ENCODE measurements around the gene GSPT1. TPM values are rescaled to one million over a fixed set of nuclear protein-coding genes. Genes with fewer than 3 reads are reported as not detected.
A peak's percentile ranks its signal among the peaks of the same experiment; 100 is the strongest.

Gene GSPT1
- total RNA-seq, 2 experiments from 2014 or later = 257 to 269 TPM

DNA sequence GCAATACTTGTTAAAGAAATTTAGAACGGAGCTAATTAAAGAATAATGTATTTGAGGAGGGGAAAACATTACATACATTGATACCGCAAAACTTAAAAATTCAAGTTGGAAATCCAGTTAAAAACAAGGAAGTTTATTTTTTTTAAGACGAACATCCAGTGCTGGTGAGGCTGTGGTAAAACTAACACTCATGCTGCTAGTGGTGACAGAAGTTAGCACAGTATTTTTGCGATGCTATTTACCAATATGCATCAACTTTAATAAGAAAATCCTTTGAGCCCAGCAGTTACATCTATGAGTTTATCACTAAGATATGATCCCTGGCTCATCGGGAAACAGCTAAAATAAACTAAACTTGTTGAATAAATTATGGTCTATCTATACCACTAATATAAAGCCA lies 31.7 kb downstream of the GSPT1 start:
- H3K4me1 Mint-ChIP-seq (ENCODE audit: low read depth) = peaks cover 4% of the 10 kb centered on the region
- POLR2A ChIA-PET = no interaction called here
- H3K9me3 Mint-ChIP-seq = no peaks in the 10 kb centered on the region
- peaks cover 90% of the 10 kb centered on the region for H3K36me3 Mint-ChIP-seq (ENCODE audit: low read depth)
- Histone ChIP-seq H3K4me3 (ENCODE audit: low read length) (no peak overlapping the region), H3K4me1 (ENCODE audit: insufficient read depth, low read length) (no peaks in the 10 kb centered on the region), H3K27ac (ENCODE audit: low read depth in 1 of 2, low read length in 2 of 2) (no peak overlapping the region), H3K27me3 (ENCODE audit: control insufficient read depth in 1 of 2, insufficient read depth in 2 of 2, low read length in 2 of 2) (no peaks in the 10 kb centered on the region), H3K36me3 (ENCODE audit: insufficient read depth, low read length) (peaks cover 75% of the 10 kb centered on the region), H3K9me3 (ENCODE audit: control insufficient read depth in 1 of 2, insufficient read depth in 1 of 2, low read length in 2 of 2) (no peaks in the 10 kb centered on the region)
- no peak overlapping the region for H3K4me3 Mint-ChIP-seq
- H3K27ac Mint-ChIP-seq = no peak overlapping the region
- DNase-seq = no peak
- no peaks in the 10 kb centered on the region for H3K27me3 Mint-ChIP-seq
- TF ChIP-seq, protein P1, sequence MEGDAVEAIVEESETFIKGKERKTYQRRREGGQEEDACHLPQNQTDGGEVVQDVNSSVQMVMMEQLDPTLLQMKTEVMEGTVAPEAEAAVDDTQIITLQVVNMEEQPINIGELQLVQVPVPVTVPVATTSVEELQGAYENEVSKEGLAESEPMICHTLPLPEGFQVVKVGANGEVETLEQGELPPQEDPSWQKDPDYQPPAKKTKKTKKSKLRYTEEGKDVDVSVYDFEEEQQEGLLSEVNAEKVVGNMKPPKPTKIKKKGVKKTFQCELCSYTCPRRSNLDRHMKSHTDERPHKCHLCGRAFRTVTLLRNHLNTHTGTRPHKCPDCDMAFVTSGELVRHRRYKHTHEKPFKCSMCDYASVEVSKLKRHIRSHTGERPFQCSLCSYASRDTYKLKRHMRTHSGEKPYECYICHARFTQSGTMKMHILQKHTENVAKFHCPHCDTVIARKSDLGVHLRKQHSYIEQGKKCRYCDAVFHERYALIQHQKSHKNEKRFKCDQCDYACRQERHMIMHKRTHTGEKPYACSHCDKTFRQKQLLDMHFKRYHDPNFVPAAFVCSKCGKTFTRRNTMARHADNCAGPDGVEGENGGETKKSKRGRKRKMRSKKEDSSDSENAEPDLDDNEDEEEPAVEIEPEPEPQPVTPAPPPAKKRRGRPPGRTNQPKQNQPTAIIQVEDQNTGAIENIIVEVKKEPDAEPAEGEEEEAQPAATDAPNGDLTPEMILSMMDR (IDR thresholded peaks at IDR 0.05) = no peak
- intact Hi-C loops (cut with DNase I, micrococcal nuclease) = loop anchor here in 1 of 2 experiments (10.0 kb wide), 1 partner anchor 181 kb away; no protein-coding TSS in a partner anchor
- no peak for ATAC-seq (ENCODE audit: poor library complexity)
- CTCF ChIA-PET = interaction anchor here (0.6 kb wide), 1 partner anchor 18 kb away, joined by 3 read pairs; no protein-coding TSS in a partner anchor

- ChIA-PET POLR2A (no interaction called here), CTCF (no interaction called here)
- no peak overlapping the region for H3K27ac ChIP-seq (ENCODE audit: low read depth in 1 of 2, low read length in 2 of 2)
- Mint-ChIP-seq H3K9me3 (no peaks in the 10 kb centered on the region), H3K4me3 (no peak overlapping the region), H3K36me3 (ENCODE audit: low read depth) (peaks cover 86% of the 10 kb centered on the region), H3K4me1 (ENCODE audit: low read depth) (peaks cover 4% of the 10 kb centered on the region), H3K27me3 (no peaks in the 10 kb centered on the region), H3K27ac (peak overlapping the region; percentile 25)
- H3K9me3 ChIP-seq (ENCODE audit: control insufficient read depth in 1 of 2, insufficient read depth in 1 of 2, low read length in 2 of 2) = no peaks in the 10 kb centered on the region
- ATAC-seq (ENCODE audit: poor library complexity) (peak; percentile 43), DNase-seq (peak in 1 of 14 experiments; percentile 6)
- intact Hi-C loops (cut with DNase I, micrococcal nuclease) = loop anchor here in 1 of 2 experiments (10.0 kb wide), 1 partner anchor 185 kb away; no protein-coding TSS in a partner anchor
- H3K4me3 ChIP-seq (ENCODE audit: low read length) = no peak overlapping the region
- TF ChIP-seq, protein P1 (IDR thresholded peaks at IDR 0.05) = no peak
- H3K4me1 ChIP-seq (ENCODE audit: insufficient read depth, low read length) = no peaks in the 10 kb centered on the region
- H3K27me3 ChIP-seq (ENCODE audit: control insufficient read depth in 1 of 2, insufficient read depth in 2 of 2, low read length in 2 of 2) = no peaks in the 10 kb centered on the region
- peaks cover 67% of the 10 kb centered on the region for H3K36me3 ChIP-seq (ENCODE audit: insufficient read depth, low read length)
These were observed 35.7 kb downstream of the GSPT1 start for GRCh38 chr16:11880007-11880406.

DNA sequence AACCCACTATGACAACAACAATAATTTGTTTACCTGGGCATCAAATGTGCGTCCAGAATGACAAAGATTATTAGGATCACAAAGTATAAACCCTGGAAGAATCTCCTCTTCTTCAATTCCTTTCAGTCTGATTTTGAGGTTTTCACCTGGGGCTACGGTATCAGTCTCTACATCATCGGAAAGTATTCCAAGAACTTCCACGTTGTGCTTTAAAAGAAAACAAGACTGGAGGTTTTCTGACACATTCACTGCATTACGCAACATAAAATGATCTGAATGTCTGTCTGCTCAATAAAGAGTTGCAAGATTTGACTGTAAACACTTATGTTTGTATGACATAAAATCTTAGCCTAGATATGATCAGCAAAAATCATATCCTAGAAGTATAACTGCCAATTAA lies 38.4 kb downstream of the GSPT1 start:
- ATAC-seq (ENCODE audit: poor library complexity) (no peak), DNase-seq (no peak)
- Mint-ChIP-seq H3K9me3 (no peaks in the 10 kb centered on the region), H3K27ac (no peak overlapping the region), H3K4me3 (no peak overlapping the region), H3K36me3 (ENCODE audit: low read depth) (peaks cover 86% of the 10 kb centered on the region), H3K4me1 (ENCODE audit: low read depth) (peaks cover 4% of the 10 kb centered on the region), H3K27me3 (no peaks in the 10 kb centered on the region)
- Histone ChIP-seq H3K9me3 (ENCODE audit: control insufficient read depth in 1 of 2, insufficient read depth in 1 of 2, low read length in 2 of 2) (no peaks in the 10 kb centered on the region), H3K4me1 (ENCODE audit: insufficient read depth, low read length) (no peaks in the 10 kb centered on the region), H3K27me3 (ENCODE audit: control insufficient read depth in 1 of 2, insufficient read depth in 2 of 2, low read length in 2 of 2) (no peaks in the 10 kb centered on the region), H3K36me3 (ENCODE audit: insufficient read depth, low read length) (peaks cover 72% of the 10 kb centered on the region), H3K27ac (ENCODE audit: low read depth in 1 of 2, low read length in 2 of 2) (no peak overlapping the region), H3K4me3 (ENCODE audit: low read length) (no peak overlapping the region)
- POLR2A ChIA-PET = no interaction called here
- CTCF ChIA-PET = no interaction called here
- TF ChIP-seq, protein P1 (IDR thresholded peaks at IDR 0.05) = no peak
- intact Hi-C loops (cut with DNase I, micrococcal nuclease) = loop anchor here in 1 of 2 experiments (10.0 kb wide), 1 partner anchor 97 kb away; the partner anchor contains the start of gene SNX29
